IPS-18a (cell line): Measurements from ENCODE around the gene MEIS3.
A peak's percentile ranks its signal among the peaks of the same experiment; 100 is the strongest.

Experiments used
- H3K27ac ChIP-seq: one replicate; pipeline ENCODE4 v1.5.1; 2013; ENCODE audit warnings: low read length
- H3K27me3 ChIP-seq: one replicate; pipeline ENCODE4 v1.6.1; 2013; ENCODE audit warnings: mild to moderate bottlenecking, low read length; ENCODE audit not compliant: control insufficient read depth, insufficient read depth
- H3K36me3 ChIP-seq: one replicate; pipeline ENCODE4 v1.6.1; 2013; ENCODE audit warnings: low read depth, low read length; ENCODE audit not compliant: control insufficient read depth
- H3K4me1 ChIP-seq: one replicate; pipeline ENCODE4 v1.6.1; 2013; ENCODE audit warnings: low read depth, low read length; ENCODE audit not compliant: control insufficient read depth
- H3K4me3 ChIP-seq: one replicate; pipeline ENCODE4 v1.5.1; 2013; ENCODE audit warnings: low read length
- H3K9ac ChIP-seq: one replicate; pipeline ENCODE4 v1.6.1; 2013; ENCODE audit warnings: mild to moderate bottlenecking, low read length, moderate library complexity
- H3K9me3 ChIP-seq: one replicate; pipeline ENCODE4 v1.6.1; 2013; ENCODE audit warnings: low read depth, low read length; ENCODE audit not compliant: control insufficient read depth

Gene MEIS3

DNA sequence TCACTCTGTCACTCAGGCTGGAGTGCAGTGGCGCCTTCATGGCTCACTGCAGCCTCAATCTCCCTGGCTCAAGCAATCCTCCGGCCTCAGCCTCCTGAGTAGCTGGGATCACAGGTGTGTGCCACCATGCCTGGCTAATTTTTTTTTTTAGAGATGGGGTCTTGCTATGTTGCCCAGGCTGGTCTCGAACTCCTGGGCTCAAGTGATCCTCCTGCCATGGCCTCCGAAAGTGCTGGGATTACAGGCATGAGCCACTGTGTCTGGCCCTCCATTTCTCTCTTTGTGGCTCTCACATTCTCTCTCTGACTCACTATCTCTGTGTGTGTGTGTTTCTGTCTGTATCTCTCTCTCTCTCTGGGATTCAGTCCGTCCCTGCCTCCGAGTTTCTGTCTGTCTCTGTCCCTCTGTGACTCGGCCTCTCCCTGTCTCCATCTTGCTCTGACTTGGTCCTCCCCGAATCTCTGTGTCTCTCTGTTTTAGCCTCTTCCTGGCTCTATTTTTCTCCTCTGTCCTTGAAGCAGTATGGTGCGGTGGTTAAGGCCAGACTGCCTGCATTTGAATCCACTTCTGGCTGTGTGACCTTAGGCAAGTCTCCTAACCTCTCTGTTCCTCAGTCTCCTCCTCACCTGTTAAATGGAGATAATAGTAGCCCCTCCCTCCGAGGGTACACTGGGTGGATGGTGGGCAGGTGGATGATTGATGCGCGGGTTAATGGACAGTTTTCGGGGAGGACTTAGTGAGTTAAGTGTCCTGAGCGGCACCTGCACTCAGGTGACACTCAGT is 11.0 kb downstream of the MEIS3 start:
- Histone ChIP-seq H3K4me1 (no peaks in the 10 kb centered on the region), H3K36me3 (no peaks in the 10 kb centered on the region), H3K27me3 (no peaks in the 10 kb centered on the region), H3K9me3 (no peaks in the 10 kb centered on the region), H3K27ac (no peak overlapping the region), H3K4me3 (no peak overlapping the region), H3K9ac (no peak overlapping the region)

DNA sequence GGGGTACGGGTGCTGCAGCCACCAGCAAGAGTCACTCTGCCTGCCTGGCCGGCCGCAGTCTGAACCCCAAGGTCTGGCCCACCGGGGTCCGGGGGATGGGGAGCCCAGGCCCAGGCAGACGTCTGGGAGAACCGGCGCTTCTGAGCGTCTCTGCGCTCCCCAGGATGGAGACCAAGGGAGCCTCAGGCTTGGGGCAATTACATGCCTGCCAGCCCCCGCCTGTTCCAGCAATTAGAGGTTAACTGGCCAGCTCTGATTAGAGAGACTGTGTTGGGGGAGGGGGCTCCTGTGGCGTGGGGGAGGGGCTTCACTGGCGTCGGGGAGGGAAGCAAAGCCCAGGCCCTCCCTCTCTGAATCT is 11.9 kb downstream of the MEIS3 start:
- Histone ChIP-seq H3K9ac (no peak overlapping the region), H3K4me1 (no peaks in the 10 kb centered on the region), H3K36me3 (no peaks in the 10 kb centered on the region), H3K9me3 (no peaks in the 10 kb centered on the region), H3K27me3 (no peaks in the 10 kb centered on the region), H3K27ac (no peak overlapping the region), H3K4me3 (peak overlapping the region; percentile 69)

DNA sequence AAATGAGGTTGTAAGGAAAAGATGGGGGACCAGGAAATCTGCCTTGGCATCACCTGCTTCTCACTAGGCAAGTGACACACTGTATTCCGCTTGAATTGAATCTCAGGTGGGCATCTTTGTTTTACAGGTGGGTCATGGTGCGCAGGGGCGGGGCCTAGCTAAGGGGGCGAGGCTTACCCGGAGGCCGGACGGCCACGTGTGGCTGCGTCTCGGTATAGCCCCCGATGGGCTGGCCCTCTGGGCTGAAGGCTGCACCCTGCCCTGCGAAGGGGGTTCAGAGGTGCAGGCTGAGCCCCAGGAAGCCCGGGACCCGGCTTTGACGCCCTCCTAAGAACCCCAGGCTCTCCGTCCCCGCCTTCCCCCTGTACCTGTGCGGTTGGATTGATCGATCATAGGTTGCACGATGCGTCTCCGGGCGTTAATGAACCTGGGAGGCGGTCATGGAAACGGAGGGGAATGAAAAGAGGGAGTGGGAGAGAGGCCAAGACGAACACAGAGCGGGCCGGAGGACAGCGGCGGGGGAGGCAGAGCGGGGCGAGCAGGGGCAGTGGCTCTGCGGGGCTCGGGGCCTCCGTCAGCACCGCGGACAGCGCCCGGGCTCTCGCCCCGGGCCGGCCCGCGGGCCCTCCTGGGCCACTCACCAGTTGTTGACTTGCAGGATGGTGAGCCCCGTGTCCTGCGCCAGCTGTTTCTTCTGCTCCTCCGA is 12.5 kb downstream of the MEIS3 start:
- no peaks in the 10 kb centered on the region for H3K36me3 ChIP-seq
- peak overlapping the region; percentile 25 for H3K9ac ChIP-seq
- no peaks in the 10 kb centered on the region for H3K9me3 ChIP-seq
- no peak overlapping the region for H3K27ac ChIP-seq
- H3K4me1 ChIP-seq: no peaks in the 10 kb centered on the region
- peak overlapping the region; percentile 69 for H3K4me3 ChIP-seq
- no peaks in the 10 kb centered on the region for H3K27me3 ChIP-seq

DNA sequence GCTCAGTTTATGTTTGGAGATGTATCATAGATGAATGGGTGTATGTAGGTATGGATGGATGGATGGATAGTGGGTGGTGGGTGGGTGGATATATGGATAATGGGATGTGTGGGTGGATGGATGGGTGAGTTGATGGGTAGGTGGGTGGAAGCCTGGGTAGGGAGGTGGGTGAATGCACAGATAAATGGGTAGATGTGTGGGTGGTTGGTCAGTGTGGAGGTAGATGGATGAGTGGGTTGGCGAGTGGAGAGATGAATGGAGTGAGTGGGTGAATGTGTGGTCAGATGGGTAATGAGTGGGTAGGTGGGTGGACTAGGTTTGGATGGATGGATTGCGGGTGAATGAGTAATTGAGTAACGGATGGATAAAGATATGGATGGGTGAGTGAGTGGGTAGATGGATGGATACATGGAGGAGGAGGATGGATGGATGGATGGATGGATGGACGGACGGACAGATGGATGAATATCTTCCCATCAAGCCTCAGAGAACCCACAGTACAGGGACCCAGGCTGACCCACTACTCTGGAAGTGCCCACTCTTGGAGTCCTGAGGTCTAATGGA is 13.4 kb downstream of the MEIS3 start:
- H3K36me3 ChIP-seq: no peaks in the 10 kb centered on the region
- no peaks in the 10 kb centered on the region for H3K27me3 ChIP-seq
- H3K27ac ChIP-seq: no peak overlapping the region

DNA sequence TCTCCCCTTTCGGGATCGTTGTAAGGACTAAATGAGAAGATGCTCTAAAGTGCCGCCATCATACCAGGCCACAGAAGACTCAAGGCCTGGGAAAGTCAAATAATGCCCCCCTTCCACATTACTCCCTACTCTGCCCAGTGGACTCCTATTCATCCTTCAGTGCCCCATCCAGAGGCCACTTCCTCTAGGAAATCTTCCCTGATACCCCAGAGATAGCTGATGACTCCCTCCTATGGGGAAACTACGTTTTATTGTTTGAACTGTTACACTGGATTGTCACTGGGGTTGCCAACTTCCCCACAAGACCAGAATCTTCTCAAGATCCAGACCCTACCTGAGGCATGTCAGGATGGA is 14.2 kb downstream of the MEIS3 start:
- no peaks in the 10 kb centered on the region for H3K36me3 ChIP-seq
- no peaks in the 10 kb centered on the region for H3K4me1 ChIP-seq
- H3K4me3 ChIP-seq: no peak overlapping the region
- H3K9ac ChIP-seq: no peak overlapping the region
- no peak overlapping the region for H3K27ac ChIP-seq
- H3K27me3 ChIP-seq: no peaks in the 10 kb centered on the region
- H3K9me3 ChIP-seq: no peaks in the 10 kb centered on the region

More for the DNA sequence above, 13.4 kb downstream of the MEIS3 start:
- H3K4me1 ChIP-seq: no peaks in the 10 kb centered on the region
- H3K9ac ChIP-seq: no peak overlapping the region
- H3K4me3 ChIP-seq: no peak overlapping the region
- no peaks in the 10 kb centered on the region for H3K9me3 ChIP-seq

DNA sequence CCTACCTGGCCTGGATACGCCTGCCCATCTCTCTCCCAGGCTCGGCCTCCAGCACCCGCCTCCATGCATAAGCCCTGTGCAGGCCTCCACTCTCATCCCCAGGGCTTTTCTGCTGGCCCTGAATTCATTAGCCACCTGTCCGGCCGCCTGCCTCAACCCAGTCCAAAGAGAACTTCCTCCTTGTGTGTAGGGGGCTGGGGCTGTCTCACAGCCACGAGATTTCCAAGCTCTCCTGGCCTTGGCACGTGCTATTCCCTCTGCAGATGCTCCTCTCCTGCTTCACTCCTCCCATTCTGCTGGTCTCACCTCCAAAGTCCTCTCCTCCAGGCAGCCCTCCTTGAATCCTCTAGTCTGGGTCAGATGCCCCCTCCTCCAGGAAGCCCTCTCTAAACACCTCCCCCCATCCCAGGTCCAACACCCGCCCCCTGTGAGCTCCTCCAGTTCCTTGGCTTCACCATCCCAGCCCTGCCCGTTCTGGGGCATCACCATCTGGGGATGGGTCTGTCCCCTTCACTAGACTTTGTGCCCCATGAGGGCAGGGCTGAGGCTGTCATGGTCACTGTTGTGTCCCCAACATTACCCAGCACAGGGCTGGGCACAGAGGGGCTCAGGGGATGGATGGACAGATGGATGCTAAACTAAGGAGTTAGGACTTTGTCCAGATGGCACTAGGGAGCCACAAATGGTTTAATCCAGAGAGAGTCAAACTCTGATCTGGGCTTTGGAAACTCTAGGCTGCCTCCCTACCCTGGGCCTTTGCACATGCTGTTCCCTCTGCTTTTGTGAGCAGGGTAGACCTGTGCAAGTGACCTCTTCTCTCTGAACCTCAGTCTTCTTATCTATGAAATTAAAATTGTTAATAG is 14.8 kb downstream of the MEIS3 start:
- Histone ChIP-seq H3K27ac (no peak overlapping the region), H3K36me3 (no peaks in the 10 kb centered on the region), H3K9me3 (no peaks in the 10 kb centered on the region), H3K4me3 (no peak overlapping the region), H3K4me1 (no peaks in the 10 kb centered on the region), H3K27me3 (no peaks in the 10 kb centered on the region), H3K9ac (no peak overlapping the region)

DNA sequence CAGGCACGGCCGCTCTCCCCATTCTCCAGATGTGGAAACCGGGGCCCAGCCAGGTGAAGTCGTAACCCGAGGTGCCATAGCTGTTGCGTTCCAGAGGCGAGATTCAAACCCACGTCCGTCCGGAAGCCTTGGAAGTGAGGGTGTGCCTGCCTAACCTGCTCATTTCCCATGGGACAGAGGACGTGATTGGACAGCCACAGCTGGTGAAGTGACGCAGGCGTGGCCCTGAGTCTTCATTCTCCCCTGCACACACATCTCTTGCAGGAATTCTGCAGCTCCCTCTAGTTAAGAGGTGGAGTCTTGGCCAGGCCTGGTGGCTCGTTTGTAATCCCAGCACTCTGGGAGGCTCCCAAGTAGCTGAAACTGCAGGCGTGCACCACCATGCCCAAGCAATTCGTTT is 16.8 kb downstream of the MEIS3 start:
- H3K27me3 ChIP-seq: no peaks in the 10 kb centered on the region
- H3K4me1 ChIP-seq: peaks cover 10% of the 10 kb centered on the region
- H3K27ac ChIP-seq: no peak overlapping the region
- H3K9ac ChIP-seq: no peak overlapping the region
- no peaks in the 10 kb centered on the region for H3K36me3 ChIP-seq
- no peak overlapping the region for H3K4me3 ChIP-seq
- H3K9me3 ChIP-seq: no peaks in the 10 kb centered on the region

DNA sequence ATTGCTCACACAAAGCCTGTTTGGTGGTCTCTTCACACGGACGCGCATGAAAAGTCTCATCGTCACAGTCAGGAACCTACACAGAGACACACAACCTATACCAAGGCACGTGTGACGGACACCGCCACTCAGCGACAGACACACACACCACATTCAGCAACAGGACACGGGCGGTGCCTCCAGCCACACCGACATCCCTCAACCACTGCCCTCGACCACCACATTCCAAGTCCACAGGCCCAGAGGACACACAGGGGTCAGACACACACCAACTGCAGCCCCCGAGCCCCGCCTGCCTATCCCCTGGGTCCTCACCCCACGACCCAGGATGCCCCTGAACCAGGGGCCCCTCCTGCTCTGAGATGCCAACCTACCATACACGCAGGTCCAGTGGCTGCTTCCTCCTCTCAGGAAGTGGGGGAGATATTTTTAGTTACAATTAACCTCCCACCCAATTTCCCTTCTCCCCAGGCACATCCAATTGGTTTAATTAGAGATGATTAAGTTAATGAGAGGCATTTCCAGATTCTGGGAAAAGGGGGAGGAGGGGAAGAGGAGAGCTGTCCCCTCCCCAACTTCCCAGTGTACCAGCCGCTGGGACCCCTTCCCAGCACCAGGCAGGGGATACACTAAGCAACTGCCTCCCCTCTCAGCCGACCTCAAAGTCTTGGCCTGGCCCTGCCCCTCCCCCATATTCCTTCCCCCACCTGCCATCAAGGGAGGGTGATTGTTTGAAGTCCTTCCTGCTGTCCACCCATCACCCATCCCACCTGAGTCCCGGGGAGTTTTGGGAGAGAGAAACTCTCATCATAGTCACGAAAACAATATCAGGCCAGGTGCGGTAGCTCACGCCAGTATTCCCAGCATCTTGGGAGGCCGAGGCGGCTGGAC is 20.4 kb downstream of the MEIS3 start:
- no peak overlapping the region for H3K27ac ChIP-seq
- H3K9me3 ChIP-seq: no peaks in the 10 kb centered on the region
- peak overlapping the region; percentile 5 for H3K4me3 ChIP-seq
- no peaks in the 10 kb centered on the region for H3K36me3 ChIP-seq
- peak overlapping the region; percentile 42 for H3K9ac ChIP-seq
- no peaks in the 10 kb centered on the region for H3K27me3 ChIP-seq
- peaks cover 10% of the 10 kb centered on the region for H3K4me1 ChIP-seq

DNA sequence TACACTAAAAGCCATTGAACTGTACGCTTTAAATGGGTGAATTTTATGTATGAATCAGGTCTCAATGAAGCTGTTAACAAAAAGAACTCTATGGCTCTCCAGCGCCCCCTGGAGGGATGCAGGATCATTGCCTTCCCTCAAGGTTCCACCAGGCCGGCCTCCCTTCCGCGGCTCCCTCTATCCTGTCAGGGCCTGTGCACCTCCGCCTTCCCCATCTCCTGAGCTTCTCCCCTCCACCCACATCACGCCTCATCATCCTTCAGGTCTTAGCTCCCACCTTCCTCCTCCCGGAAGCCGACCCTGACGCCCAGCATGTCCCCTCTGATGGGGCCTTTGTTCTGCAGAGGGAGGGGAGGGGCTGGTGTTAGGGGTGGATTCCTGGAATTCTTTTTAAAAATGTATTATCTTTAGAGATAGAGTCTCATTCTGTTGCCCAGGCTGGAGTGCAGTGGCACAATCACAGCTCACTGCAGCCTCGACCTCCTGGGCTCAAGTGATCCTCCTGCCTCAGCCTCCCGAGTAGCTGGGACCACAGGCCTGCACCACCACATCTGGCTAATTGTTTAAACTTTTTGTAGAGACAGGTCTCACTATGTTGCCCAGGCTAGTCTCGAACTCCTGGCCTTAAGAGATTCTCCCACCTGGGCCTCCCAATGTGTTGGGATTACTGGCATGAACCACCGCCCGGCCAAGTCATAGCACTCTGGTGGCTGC is 27.7 kb downstream of the MEIS3 start:
- peak overlapping the region; percentile 42 for H3K27ac ChIP-seq
- no peak overlapping the region for H3K4me3 ChIP-seq
- no peaks in the 10 kb centered on the region for H3K9me3 ChIP-seq
- H3K9ac ChIP-seq: no peak overlapping the region
- peaks cover 15% of the 10 kb centered on the region for H3K4me1 ChIP-seq
- no peaks in the 10 kb centered on the region for H3K36me3 ChIP-seq
- no peaks in the 10 kb centered on the region for H3K27me3 ChIP-seq
